ENCODE results near the gene NFATC2. TPM values are rescaled to one million over a fixed set of nuclear protein-coding genes. Genes with fewer than 3 reads are reported as not detected.

The NFATC2 gene
- total RNA-seq, 1 experiment from 2014 or later: 0.61 TPM

DNA sequence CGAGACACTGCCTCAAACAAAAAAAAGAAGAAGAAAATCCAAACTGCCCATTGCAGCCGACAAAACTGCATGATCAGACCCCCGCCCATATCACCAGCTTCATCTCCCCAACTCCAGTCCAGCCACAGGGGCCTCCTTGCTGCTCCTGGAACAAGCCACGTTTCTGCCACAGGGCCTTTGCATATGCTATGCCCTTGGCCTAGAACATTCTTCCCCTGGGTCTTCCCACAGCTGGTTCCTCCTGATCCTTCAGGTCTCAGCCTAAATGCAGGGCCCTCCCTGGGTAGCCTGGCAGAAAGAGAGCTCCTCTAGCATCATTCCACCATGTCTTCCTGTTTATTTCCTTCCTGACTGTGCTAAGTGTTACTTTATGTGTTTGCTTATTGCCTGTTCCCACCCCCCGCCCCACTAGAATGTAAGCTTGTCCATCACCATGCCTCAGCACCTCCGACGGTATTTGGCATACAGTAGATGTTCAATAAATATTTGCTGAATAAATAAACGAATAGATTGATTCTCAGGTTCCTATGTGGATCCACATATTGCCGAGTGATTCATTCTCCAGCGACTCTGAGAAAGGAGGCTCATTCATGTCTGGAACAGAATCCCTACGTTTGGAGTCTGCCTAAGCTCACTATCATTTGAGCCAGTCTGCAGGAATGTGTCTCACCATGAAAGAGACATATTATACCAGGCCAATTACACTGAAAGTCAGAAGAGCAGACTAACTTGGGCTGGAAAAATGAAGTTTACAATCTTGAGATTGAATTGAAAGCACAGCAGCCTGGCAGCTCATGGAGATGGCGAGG is 56.1 kb downstream of the NFATC2 start:
- H3K9ac ChIP-seq (ENCODE audit: extremely low read depth, insufficient read length, low read length): no peak overlapping the region
- no peaks in the 10 kb centered on the region for H3K79me2 ChIP-seq (ENCODE audit: insufficient read depth, low read length)
- H4K20me1 ChIP-seq (ENCODE audit: control insufficient read depth, insufficient read depth, insufficient read length): no peaks in the 10 kb centered on the region
- Mint-ChIP-seq H3K27me3 (ENCODE audit: low read depth) (no peaks in the 10 kb centered on the region; the same call in 1 of the 2 replicates), H3K4me3 (no peak overlapping the region), H3K27ac (no peak overlapping the region), H3K4me1 (peaks cover 16 to 18% of the 10 kb centered on the region in 2 experiments), H3K9me3 (no peaks in the 10 kb centered on the region), H3K36me3 (ENCODE audit: insufficient read depth in 1 of 3, low read depth in 3 of 3) (no peaks in the 10 kb centered on the region)
- H2BK120ac ChIP-seq (ENCODE audit: low read depth, low read length, poor library complexity, severe bottlenecking): no peak overlapping the region
- no peak overlapping the region for H3K18ac ChIP-seq (ENCODE audit: insufficient read length, low read depth, low read length)
- H3K56ac ChIP-seq (ENCODE audit: insufficient read length, low read depth, low read length): no peak overlapping the region
- no peak overlapping the region for H2BK15ac ChIP-seq (ENCODE audit: low read depth, low read length)
- no peak overlapping the region for H3K4ac ChIP-seq (ENCODE audit: low read depth, low read length)
- H3K4me1 ChIP-seq (ENCODE audit: insufficient read depth, low read length): 0 out of 2 replicates have a peak, but pooled peaks cover 2% of the 10 kb centered on the region
- H2AFZ ChIP-seq (ENCODE audit: low read length): no peak overlapping the region
- H2BK20ac ChIP-seq (ENCODE audit: low read depth, low read length, poor library complexity, severe bottlenecking): no peak overlapping the region
- H2AK5ac ChIP-seq (ENCODE audit: insufficient read length, low read length): no peak overlapping the region
- H3K23ac ChIP-seq (ENCODE audit: insufficient read length, low read depth, low read length): no peak overlapping the region
- no peaks in the 10 kb centered on the region for H3K23me2 ChIP-seq (ENCODE audit: insufficient read length, low read depth, low read length, poor library complexity, severe bottlenecking)
- no peak overlapping the region for H3T11ph ChIP-seq (ENCODE audit: low read length)
- H2BK5ac ChIP-seq (ENCODE audit: insufficient read length, low read length): no peak overlapping the region
- H2BK12ac ChIP-seq (ENCODE audit: insufficient read length, low read depth, low read length): no peak overlapping the region
- no peak overlapping the region for H3K4me2 ChIP-seq (ENCODE audit: insufficient read depth, insufficient read length, low read length)
- no CpG with 5 or more reads among the region's 12 CpGs for WGBS (ENCODE audit: extremely low coverage, insufficient read length, low lambda C conversion rate)
- no peak for DNase-seq
- H3K9me3 ChIP-seq (ENCODE audit: control insufficient read depth, low read depth, low read length): no peaks in the 10 kb centered on the region
- TF ChIP-seq, protein P1, sequence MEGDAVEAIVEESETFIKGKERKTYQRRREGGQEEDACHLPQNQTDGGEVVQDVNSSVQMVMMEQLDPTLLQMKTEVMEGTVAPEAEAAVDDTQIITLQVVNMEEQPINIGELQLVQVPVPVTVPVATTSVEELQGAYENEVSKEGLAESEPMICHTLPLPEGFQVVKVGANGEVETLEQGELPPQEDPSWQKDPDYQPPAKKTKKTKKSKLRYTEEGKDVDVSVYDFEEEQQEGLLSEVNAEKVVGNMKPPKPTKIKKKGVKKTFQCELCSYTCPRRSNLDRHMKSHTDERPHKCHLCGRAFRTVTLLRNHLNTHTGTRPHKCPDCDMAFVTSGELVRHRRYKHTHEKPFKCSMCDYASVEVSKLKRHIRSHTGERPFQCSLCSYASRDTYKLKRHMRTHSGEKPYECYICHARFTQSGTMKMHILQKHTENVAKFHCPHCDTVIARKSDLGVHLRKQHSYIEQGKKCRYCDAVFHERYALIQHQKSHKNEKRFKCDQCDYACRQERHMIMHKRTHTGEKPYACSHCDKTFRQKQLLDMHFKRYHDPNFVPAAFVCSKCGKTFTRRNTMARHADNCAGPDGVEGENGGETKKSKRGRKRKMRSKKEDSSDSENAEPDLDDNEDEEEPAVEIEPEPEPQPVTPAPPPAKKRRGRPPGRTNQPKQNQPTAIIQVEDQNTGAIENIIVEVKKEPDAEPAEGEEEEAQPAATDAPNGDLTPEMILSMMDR (conservative IDR thresholded peaks at IDR 0.05): no peak
- H3K27me3 ChIP-seq (ENCODE audit: insufficient read depth, low read length): no peaks in the 10 kb centered on the region
- no peak overlapping the region for H4K5ac ChIP-seq (ENCODE audit: insufficient read length, low read depth, low read length)
- no peak overlapping the region for H3K27ac ChIP-seq (ENCODE audit: insufficient read length, low read depth, low read length)
- 0 out of 2 replicates have a peak overlapping the region, but pooled peaks have one; percentile 29 for H3K14ac ChIP-seq (ENCODE audit: insufficient read depth, low read length)
- no peak overlapping the region for H4K91ac ChIP-seq (ENCODE audit: insufficient read length, low read depth, low read length)
- no peak overlapping the region for H4K8ac ChIP-seq (replicated peaks; ENCODE audit: insufficient read length, low read depth, low read length)
- no peaks in the 10 kb centered on the region for H3K79me1 ChIP-seq (ENCODE audit: insufficient read depth, low read depth, low read length, poor library complexity, severe bottlenecking)
